NCI-H2107 treated with DMSO at 0.1 percent for 48 hours (cell line): ENCODE data around the gene SMAP2.

Source experiments
- DNase-seq: peaks from one replicate; lab custom pipeline; 2025; ENCODE audit not compliant: unreplicated experiment; lab: John Stamatoyannopoulos, UW

SMAP2 gene

GRCh38 chr1:40389871-40390560 is 16.5 kb downstream of the SMAP2 start:
- DNase-seq, result no peak

GRCh38 chr1:40390857-40391256 is 17.3 kb downstream of the SMAP2 start:
- DNase-seq, result no peak

- peak; percentile 71 for DNase-seq
Observed at GRCh38 chr1:40391688-40392145, 18.2 kb downstream of the SMAP2 start.

GRCh38 chr1:40392221-40392620 is 18.7 kb downstream of the SMAP2 start:
- no peak for DNase-seq

- no peak for DNase-seq
Observed at GRCh38 chr1:40393173-40393572, 19.6 kb downstream of the SMAP2 start.

GRCh38 chr1:40394491-40395172 is 21.1 kb downstream of the SMAP2 start:
- no peak for DNase-seq

- DNase-seq, result no peak
Observed at GRCh38 chr1:40395190-40396175, 22.0 kb downstream of the SMAP2 start.

- DNase-seq, result no peak
Observed at GRCh38 chr1:40396420-40396819, 22.9 kb downstream of the SMAP2 start.

GRCh38 chr1:40397258-40397657 is 23.7 kb downstream of the SMAP2 start:
- no peak for DNase-seq

GRCh38 chr1:40399984-40400704 is 26.6 kb downstream of the SMAP2 start:
- no peak for DNase-seq

- no peak for DNase-seq
Observed at GRCh38 chr1:40401473-40402201, 28.1 kb downstream of the SMAP2 start.

- DNase-seq, result peak; percentile 60
Observed at GRCh38 chr1:40404670-40405462, 31.3 kb downstream of the SMAP2 start.

- no peak for DNase-seq
Observed at GRCh38 chr1:40405812-40406211, 32.3 kb downstream of the SMAP2 start.

GRCh38 chr1:40407453-40407852 is 33.9 kb downstream of the SMAP2 start:
- no peak for DNase-seq

- DNase-seq, result no peak
Observed at GRCh38 chr1:40409467-40409866, 35.9 kb downstream of the SMAP2 start.

- DNase-seq, result no peak
Observed at GRCh38 chr1:40411294-40411693, 37.8 kb downstream of the SMAP2 start.

GRCh38 chr1:40411843-40412242 is 38.3 kb downstream of the SMAP2 start:
- no peak for DNase-seq

- DNase-seq, result no peak
Observed at GRCh38 chr1:40413527-40414252, 40.2 kb downstream of the SMAP2 start.

- no peak for DNase-seq
Observed at GRCh38 chr1:40414331-40414730, 40.8 kb downstream of the SMAP2 start.
